Measurements from ENCODE around the gene CDH23. TPM values are rescaled to one million over a fixed set of nuclear protein-coding genes. Genes with fewer than 3 reads are reported as not detected.

Gene CDH23
- total RNA-seq, 1 donor from 2014 or later: 1.3 TPM

DNA sequence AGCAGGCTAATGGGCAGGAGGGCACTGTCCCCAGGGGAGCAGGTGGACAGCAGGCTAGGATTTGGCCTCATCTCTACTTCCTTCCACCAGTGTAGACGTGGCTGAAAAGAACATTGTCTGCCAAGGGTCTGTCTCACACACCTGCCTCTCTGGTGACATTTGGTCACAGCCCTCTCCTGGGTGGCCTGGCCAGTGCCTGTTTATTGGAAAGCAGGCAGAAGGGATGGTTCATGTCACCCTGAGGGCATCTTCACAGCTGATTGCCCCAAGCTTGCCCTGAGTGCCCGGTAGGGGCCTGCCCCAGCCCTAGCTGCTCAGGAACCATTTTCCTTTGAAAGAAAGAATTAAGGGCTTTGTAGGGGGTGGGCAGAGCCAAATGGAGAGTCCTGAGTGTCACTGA is 184.2 kb downstream of the CDH23 start:
- no peaks in the 10 kb centered on the region for H3K4me1 Mint-ChIP-seq
- intact Hi-C loops (cut with micrococcal nuclease): no loop called here
- no peak overlapping the region for H3K4me3 Mint-ChIP-seq
- H3K36me3 Mint-ChIP-seq (ENCODE audit: low read depth): no peaks in the 10 kb centered on the region
- H3K9me3 Mint-ChIP-seq: no peaks in the 10 kb centered on the region
- no peaks in the 10 kb centered on the region for H3K27me3 Mint-ChIP-seq
- no peak overlapping the region for H3K27ac Mint-ChIP-seq
- no peak for DNase-seq

DNA sequence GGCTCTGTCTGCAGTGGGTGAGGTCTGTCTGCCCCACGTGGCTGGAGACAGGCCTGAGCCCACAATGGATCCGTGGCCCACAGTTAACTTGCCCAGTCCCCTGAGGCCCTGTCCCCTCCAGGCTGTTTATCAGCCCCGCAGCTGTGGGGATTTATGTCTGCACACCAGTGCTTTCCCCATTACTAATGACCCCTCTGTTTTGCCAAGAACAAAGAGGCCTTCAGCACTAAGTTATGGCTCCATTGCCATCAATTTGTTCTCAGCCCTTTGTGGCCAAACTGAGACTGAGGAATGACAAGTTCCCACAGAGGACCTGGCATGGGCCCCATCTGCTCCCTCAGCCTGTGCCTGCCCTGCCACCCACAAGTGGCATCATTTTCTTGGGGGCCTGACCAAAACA is 184.7 kb downstream of the CDH23 start:
- H3K36me3 Mint-ChIP-seq (ENCODE audit: low read depth): no peaks in the 10 kb centered on the region
- no peak overlapping the region for H3K4me3 Mint-ChIP-seq
- intact Hi-C loops (cut with micrococcal nuclease): no loop called here
- no peak for DNase-seq
- H3K4me1 Mint-ChIP-seq: no peaks in the 10 kb centered on the region
- H3K27ac Mint-ChIP-seq: no peak overlapping the region
- H3K27me3 Mint-ChIP-seq: no peaks in the 10 kb centered on the region
- no peaks in the 10 kb centered on the region for H3K9me3 Mint-ChIP-seq

DNA sequence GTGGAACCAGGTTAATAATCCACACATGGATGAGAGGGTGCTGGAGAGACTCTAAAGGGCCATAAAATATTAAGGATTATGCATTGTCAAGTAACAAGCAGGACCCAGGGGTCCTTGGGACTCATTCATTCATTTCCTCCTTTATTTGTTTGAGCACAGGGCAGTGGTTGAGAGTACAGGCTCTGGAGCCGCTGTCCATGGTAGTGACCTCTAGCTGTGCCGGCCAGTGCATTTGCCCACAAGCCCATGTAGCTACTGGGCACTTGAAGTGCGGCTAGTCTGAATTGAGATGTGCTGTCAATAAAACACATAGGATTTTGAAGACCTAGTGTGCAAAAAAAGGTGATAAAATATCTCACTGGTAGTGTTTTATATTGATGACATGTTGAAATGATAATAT is 185.3 kb downstream of the CDH23 start:
- no peaks in the 10 kb centered on the region for H3K4me1 Mint-ChIP-seq
- H3K36me3 Mint-ChIP-seq (ENCODE audit: low read depth): no peaks in the 10 kb centered on the region
- H3K4me3 Mint-ChIP-seq: no peak overlapping the region
- intact Hi-C loops (cut with micrococcal nuclease): no loop called here
- DNase-seq: no peak
- H3K27ac Mint-ChIP-seq: no peak overlapping the region
- H3K27me3 Mint-ChIP-seq: no peaks in the 10 kb centered on the region
- H3K9me3 Mint-ChIP-seq: no peaks in the 10 kb centered on the region

DNA sequence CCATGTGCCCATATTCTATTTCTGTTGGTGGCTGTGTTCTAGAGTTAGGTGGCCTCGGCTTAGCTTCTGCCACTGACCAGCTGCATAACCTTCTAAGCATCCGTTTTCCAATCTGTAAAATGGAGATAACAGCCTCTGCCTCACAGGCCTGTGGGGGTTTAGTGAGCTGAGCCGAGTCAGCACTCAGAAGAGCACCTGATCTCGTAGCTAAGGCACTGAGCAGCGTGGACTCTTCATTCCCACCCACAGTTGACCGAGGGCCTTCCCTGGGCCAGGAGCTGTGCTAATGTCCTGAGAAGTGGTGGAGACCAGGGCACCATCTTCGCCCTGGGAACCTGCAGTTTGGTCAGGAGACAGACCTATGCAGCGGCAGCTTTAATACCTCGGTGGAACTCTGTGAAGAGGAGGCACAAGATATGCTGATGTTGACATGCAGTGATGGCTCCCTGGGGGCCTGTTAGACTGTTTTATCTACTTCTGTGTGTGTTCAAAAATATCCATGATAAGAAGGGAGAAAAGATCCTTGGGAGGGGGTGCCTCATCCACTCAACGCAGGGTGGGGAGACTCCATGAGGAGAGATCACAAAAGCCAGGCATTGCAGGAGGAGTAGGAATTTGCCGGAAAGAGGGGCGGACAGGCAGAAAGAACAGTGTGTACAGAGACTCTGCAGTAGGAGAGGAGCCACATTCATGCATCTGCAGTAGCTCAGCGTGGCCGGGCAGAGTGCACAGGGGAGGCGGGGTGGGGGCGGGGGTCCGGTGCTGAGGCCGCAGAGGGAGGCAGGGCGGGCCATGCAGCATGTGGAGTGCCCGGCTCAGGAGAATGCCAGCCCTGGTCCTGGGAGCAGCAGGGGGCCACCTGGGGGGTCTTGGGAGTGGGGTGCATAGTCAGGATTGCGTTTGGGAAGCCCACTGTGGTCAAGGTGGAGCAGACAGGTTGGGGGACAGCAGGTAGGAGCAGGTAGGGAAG is 186.1 kb downstream of the CDH23 start:
- H3K4me1 Mint-ChIP-seq: no peaks in the 10 kb centered on the region
- intact Hi-C loops (cut with micrococcal nuclease): no loop called here
- H3K4me3 Mint-ChIP-seq: no peak overlapping the region
- DNase-seq: no peak
- H3K27ac Mint-ChIP-seq: no peak overlapping the region
- H3K9me3 Mint-ChIP-seq: no peaks in the 10 kb centered on the region
- H3K27me3 Mint-ChIP-seq: no peaks in the 10 kb centered on the region
- H3K36me3 Mint-ChIP-seq (ENCODE audit: low read depth): no peaks in the 10 kb centered on the region

DNA sequence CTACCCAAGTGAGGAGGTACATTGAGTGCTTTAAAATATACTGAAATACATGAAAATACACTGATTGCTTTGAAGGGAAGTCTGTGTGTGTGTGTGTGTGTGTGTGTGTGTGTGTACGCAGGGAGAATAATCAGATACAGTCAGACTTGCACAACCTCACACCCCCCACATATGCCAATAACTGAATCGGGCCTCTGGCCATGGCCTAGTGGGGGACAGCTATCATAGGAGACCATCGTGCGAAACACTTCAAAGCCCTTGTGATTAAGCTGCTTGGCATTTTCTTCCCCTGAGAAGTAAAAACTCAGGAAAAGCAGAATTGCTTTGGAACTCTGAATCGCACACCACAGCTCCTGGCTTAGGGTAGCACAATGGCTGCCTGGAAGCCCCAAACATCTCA is 187.7 kb downstream of the CDH23 start:
- Mint-ChIP-seq H3K27ac (no peak overlapping the region), H3K4me1 (no peaks in the 10 kb centered on the region), H3K36me3 (ENCODE audit: low read depth) (no peaks in the 10 kb centered on the region), H3K4me3 (no peak overlapping the region), H3K9me3 (no peaks in the 10 kb centered on the region), H3K27me3 (no peaks in the 10 kb centered on the region)
- no peak for DNase-seq
- intact Hi-C loops (cut with micrococcal nuclease): no loop called here

DNA sequence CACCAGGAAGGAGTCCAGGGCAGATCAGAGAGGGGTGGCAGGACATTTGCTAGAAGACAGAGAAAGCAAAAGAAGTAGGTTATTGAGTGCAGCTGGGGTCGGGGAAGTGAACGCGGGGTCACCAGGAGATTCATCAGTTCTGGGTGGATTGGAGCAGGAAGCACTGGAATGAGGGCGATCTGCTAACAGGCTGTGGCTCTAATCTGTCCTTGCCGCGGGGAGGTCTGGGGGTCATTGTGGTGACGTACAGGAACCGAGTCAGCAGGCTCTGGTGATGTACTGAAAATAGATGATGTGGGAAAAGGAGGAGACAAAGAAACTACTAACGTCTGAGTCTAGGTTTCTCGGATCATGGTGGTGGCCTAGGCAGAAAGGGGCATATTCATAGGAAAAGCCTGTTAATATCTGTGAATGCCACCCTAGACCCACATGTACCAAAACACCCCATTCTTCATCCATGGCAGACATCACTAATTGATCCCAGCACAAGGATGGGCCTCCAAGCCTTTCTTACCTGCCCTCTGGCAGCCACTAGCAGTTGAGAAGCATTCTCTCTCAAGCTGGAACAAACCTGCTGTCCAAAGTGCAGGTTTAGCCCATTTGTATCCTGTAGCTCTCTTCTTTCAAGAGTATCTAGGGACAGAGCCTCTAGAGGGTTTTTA is 188.3 kb downstream of the CDH23 start:
- Mint-ChIP-seq H3K4me3 (no peak overlapping the region), H3K27me3 (no peaks in the 10 kb centered on the region), H3K9me3 (no peaks in the 10 kb centered on the region), H3K36me3 (ENCODE audit: low read depth) (no peaks in the 10 kb centered on the region), H3K4me1 (no peaks in the 10 kb centered on the region), H3K27ac (no peak overlapping the region)
- intact Hi-C loops (cut with micrococcal nuclease): no loop called here
- DNase-seq: no peak

DNA sequence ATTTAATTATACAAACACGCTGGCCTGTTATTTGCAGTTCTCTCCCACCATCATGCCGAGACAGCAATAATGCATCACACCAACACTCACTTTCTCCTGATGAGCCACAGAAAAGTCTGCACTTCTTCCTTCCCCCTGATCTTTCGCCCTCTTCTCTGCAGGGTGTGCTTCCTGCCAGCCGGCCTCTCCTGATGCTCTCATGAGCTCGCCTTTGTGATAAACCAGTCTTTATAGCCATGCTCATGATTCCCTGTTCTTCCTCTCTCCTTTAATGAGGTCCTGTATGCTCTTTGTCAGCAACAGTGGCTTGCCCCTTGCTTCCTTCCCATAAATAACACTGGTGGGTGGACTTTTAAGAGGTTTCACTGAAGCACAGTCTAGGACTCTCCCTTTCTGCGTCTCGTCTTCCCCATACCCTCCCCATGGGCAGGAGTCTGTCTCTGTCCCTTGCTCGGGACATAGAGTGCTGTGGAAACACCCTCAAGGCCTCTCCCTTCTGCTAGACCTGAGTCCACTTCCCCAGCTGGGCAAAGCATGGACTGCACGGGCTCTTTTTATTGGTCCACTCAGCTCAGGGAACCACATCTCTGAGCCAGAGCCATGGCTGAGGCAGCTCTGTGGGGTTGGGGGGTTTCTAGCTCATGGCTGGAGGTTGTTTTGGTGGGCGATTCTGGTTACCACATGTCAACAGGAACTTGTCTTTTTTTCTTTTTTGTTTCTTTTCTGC is 189.0 kb downstream of the CDH23 start:
- Mint-ChIP-seq H3K27ac (no peak overlapping the region), H3K4me3 (no peak overlapping the region), H3K36me3 (ENCODE audit: low read depth) (no peaks in the 10 kb centered on the region), H3K4me1 (no peaks in the 10 kb centered on the region), H3K9me3 (no peaks in the 10 kb centered on the region), H3K27me3 (no peaks in the 10 kb centered on the region)
- intact Hi-C loops (cut with micrococcal nuclease): no loop called here
- DNase-seq: no peak

DNA sequence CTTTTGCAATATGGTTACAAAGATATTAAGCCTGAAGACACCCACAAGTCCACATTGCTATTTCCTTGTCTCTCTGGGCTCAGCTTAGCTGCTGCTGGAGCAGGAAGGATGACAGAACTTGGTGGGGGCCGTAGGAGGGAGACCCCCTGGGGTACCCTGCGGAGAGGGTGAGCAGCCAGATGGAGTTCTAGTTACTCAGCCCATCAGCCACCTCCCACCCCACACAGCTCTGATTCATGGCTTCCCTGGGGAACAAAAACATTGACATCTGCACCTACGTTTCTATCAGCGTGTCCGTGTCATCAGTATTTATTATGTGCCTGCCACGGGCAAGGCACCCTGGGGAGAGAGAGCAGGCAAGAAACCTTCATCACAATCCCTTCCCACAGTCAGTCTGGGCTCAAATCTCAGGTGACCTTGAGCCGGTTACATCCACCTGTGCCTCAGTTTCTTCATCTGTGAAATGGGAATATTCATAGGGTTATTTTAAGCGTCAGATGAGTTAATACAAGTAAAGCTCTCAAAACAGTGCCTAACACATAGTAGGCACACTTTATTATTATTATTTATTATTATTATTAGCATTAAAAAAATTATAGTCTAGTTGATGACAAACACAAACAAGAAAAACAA is 191.3 kb downstream of the CDH23 start:
- Mint-ChIP-seq H3K27ac (no peak overlapping the region), H3K4me1 (no peaks in the 10 kb centered on the region), H3K4me3 (no peak overlapping the region), H3K36me3 (ENCODE audit: low read depth) (no peaks in the 10 kb centered on the region), H3K27me3 (peaks cover 8% of the 10 kb centered on the region), H3K9me3 (no peaks in the 10 kb centered on the region)
- intact Hi-C loops (cut with micrococcal nuclease): no loop called here
- DNase-seq: no peak

DNA sequence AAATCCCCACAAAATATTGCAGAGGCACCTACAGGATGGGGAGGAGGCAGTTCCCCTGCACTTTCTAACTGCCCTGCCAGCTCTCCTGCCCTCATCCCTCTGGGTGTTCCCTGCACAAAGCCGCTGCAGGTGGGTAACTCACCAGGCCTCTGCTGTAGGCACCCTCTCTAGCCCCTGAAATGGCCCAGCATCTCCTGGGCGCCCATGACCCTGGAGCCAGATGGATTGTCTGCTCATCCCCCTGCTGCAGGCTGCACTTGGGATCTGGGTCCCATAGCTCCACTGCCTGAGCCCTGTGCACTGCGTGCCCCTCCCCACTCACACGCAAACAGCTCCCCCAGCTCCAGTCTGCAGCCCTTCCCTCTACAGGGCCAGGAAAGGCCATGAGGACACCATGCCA is 192.0 kb downstream of the CDH23 start:
- Mint-ChIP-seq H3K27me3 (peaks cover 8% of the 10 kb centered on the region), H3K27ac (no peak overlapping the region), H3K9me3 (no peaks in the 10 kb centered on the region), H3K4me1 (no peaks in the 10 kb centered on the region), H3K36me3 (ENCODE audit: low read depth) (no peaks in the 10 kb centered on the region), H3K4me3 (no peak overlapping the region)
- intact Hi-C loops (cut with micrococcal nuclease): no loop called here
- DNase-seq: no peak

DNA sequence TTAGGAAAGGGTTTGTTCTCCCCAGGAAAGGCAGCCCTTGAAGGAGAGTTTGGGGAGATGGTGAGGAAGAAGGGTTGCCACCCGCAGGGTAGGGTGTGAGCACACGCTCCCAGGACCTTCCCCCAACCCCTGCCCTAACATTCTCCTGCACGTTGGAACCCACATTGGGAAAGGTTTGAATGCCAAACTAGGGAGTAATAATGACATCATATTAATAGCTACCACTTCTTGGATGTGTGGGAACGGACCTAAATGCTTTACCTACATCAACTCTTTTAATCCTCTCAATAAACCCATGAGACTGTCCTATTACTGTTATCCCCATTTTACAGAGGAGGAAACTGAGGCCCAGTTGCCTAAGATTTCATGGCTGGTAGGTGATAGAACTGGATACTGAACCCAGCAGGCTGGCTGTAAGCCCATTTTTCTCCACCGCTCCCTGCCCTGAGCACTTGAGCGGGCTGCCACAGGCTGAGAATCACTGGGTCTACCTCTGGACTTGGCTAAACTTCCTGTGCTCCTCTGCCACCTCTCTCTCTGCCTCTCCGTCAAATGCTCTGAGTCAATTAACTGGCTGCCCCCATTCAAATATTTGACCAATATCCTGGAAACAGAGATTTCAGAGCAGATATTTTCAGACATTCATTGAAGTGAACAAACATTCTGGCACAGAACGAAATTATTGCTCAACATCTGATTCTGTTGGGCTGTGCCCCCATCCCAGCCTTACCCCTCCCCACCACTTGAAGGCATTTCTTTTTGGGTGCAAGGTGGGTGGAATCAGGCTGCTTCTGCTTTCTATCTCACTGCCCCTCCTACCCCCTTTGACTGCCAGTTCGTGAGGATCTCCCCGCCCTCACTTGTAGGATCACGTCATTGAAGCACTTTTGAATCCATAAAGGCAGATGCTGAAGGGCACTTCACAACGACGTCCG is 193.2 kb downstream of the CDH23 start:
- no peak for DNase-seq
- no peak overlapping the region for H3K4me3 Mint-ChIP-seq
- H3K27me3 Mint-ChIP-seq: peaks cover 8% of the 10 kb centered on the region
- H3K4me1 Mint-ChIP-seq: no peaks in the 10 kb centered on the region
- intact Hi-C loops (cut with micrococcal nuclease): no loop called here
- no peaks in the 10 kb centered on the region for H3K9me3 Mint-ChIP-seq
- H3K27ac Mint-ChIP-seq: no peak overlapping the region
- no peaks in the 10 kb centered on the region for H3K36me3 Mint-ChIP-seq (ENCODE audit: low read depth)

DNA sequence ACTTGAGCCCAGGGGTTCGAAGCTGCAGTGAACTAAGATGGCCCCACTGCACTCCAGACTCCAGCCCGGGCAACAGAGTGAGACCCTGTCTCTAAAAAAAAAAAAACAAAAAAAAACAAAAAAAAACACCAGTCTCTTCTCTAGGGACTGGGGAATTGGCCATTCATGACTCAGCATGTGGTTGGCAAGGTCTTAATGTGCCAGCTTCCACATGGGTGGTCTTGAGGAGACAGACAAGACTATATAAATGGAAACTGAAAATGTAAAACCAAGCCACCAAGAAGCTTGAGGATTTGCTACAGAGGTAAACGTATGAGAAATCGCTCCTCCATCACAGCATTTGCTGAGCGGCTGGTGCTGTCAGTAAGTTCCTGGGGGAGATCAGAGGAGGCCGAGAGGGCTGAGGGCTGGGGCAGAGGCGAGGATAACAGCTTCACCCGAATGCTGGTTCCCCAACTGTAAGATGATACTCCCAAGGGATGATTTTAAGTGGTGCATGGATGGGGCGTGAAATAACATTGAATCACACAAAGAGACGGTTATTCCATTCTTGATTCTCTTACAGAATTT is 194.1 kb downstream of the CDH23 start:
- intact Hi-C loops (cut with micrococcal nuclease): no loop called here
- Mint-ChIP-seq H3K4me3 (no peak overlapping the region), H3K27ac (no peak overlapping the region), H3K4me1 (no peaks in the 10 kb centered on the region), H3K9me3 (no peaks in the 10 kb centered on the region), H3K27me3 (peaks cover 8% of the 10 kb centered on the region), H3K36me3 (ENCODE audit: low read depth) (no peaks in the 10 kb centered on the region)
- no peak for DNase-seq

DNA sequence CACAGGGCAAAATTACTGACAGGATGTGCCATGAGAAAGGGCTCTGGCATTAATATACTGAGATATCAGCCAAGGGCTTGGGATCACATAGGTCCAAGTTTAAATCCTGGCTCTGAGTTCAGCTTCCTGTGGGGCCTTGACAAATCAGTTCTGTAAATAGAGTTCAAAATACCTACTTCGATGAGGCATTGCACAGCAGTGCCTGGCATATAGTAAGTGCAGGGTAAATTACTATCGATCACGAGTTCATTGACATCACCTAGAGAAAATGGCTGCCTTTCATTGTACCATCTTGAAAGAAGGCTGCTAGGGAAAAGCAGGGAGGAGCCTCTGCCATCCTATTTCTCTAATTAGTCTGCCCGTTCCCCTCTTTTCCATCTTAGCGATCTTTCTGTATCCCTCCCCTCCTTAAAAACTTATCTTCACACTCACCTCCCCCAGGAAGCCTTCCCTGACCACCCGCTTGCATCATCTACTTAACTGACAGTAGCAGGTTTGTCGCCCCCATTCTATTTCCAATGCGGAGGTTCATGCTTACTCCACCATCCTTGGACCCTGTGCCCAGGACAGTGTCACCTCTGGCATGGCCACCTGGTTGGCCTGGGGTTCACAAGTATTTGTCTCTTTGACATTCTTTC is 198.3 kb downstream of the CDH23 start:
- intact Hi-C loops (cut with micrococcal nuclease): no loop called here
- no peak overlapping the region for H3K27ac Mint-ChIP-seq
- no peaks in the 10 kb centered on the region for H3K9me3 Mint-ChIP-seq
- no peaks in the 10 kb centered on the region for H3K36me3 Mint-ChIP-seq (ENCODE audit: low read depth)
- peaks cover 8% of the 10 kb centered on the region for H3K27me3 Mint-ChIP-seq
- H3K4me3 Mint-ChIP-seq: no peak overlapping the region
- DNase-seq: no peak
- H3K4me1 Mint-ChIP-seq: peaks cover 2% of the 10 kb centered on the region

Data from activated CD4-positive, alpha-beta T cell treated with anti-CD3 and anti-CD28 coated beads, Interleukin-2, amount 10 ng/mL, durations not matched to agents 24 days and 14 days (primary cell).